ENCODE measurements around the gene CCT3.

The CCT3 gene

GRCh38 chr1:156386134-156386901 lies 48.2 kb upstream of the CCT3 start:
- Histone ChIP-seq H2AFZ (ENCODE audit: low read depth, low read length, severe bottlenecking) (no peak overlapping the region), H3K9me2 (replicated peaks; ENCODE audit: insufficient read depth, low read length) (no peaks in the 10 kb centered on the region), H3K4me2 (ENCODE audit: low read depth, low read length, poor library complexity, severe bottlenecking) (no peak overlapping the region), H3F3A (ENCODE audit: insufficient read depth) (no peaks in the 10 kb centered on the region), H3K36me3 (ENCODE audit: low read length) (no peaks in the 10 kb centered on the region), H3K9me3 (ENCODE audit: insufficient read depth, low read length) (no peaks in the 10 kb centered on the region), H3K79me2 (ENCODE audit: insufficient read depth, low read length) (no peaks in the 10 kb centered on the region), H3K27ac (ENCODE audit: low read depth, low read length) (no peak overlapping the region), H3K9ac (ENCODE audit: low read length) (no peak overlapping the region), H4K20me1 (ENCODE audit: low read depth, low read length) (no peaks in the 10 kb centered on the region), H3K27me3 (ENCODE audit: low read length) (no peaks in the 10 kb centered on the region), H3K4me3 (ENCODE audit: insufficient read depth, low read length, poor library complexity, severe bottlenecking) (no peak overlapping the region)
- no peak for TF ChIP-seq CTCF (IDR thresholded peaks at IDR 0.05; ENCODE audit: insufficient read depth, low read length, poor library complexity, severe bottlenecking)
- TF ChIP-seq EZH2phosphoT487 (conservative IDR thresholded peaks at IDR 0.05; ENCODE audit: low read length), result no peak

- H3K27me3 ChIP-seq (ENCODE audit: low read length), result no peaks in the 10 kb centered on the region
- no peak overlapping the region for H3K4me3 ChIP-seq (ENCODE audit: insufficient read depth, low read length, poor library complexity, severe bottlenecking)
- H3K27ac ChIP-seq (ENCODE audit: low read depth, low read length), result no peak overlapping the region
- H3K4me2 ChIP-seq (ENCODE audit: low read depth, low read length, poor library complexity, severe bottlenecking), result no peak overlapping the region
- no peaks in the 10 kb centered on the region for H3K9me3 ChIP-seq (ENCODE audit: insufficient read depth, low read length)
- TF ChIP-seq CTCF (IDR thresholded peaks at IDR 0.05; ENCODE audit: insufficient read depth, low read length, poor library complexity, severe bottlenecking) (peak; percentile 97), EZH2phosphoT487 (conservative IDR thresholded peaks at IDR 0.05; ENCODE audit: low read length) (no peak)
- no peaks in the 10 kb centered on the region for H4K20me1 ChIP-seq (ENCODE audit: low read depth, low read length)
- H2AFZ ChIP-seq (ENCODE audit: low read depth, low read length, severe bottlenecking), result no peak overlapping the region
- no peaks in the 10 kb centered on the region for H3K36me3 ChIP-seq (ENCODE audit: low read length)
- no peaks in the 10 kb centered on the region for H3K9me2 ChIP-seq (replicated peaks; ENCODE audit: insufficient read depth, low read length)
- H3K9ac ChIP-seq (ENCODE audit: low read length), result no peak overlapping the region
- H3K79me2 ChIP-seq (ENCODE audit: insufficient read depth, low read length), result no peaks in the 10 kb centered on the region
- H3F3A ChIP-seq (ENCODE audit: insufficient read depth), result no peaks in the 10 kb centered on the region
Measured at GRCh38 chr1:156385534-156386031, 47.5 kb upstream of the CCT3 start.

- Histone ChIP-seq H3K27me3 (ENCODE audit: low read length) (no peaks in the 10 kb centered on the region), H3K36me3 (ENCODE audit: low read length) (no peaks in the 10 kb centered on the region), H3F3A (ENCODE audit: insufficient read depth) (no peaks in the 10 kb centered on the region)
Measured at GRCh38 chr1:156384658-156385057, 46.6 kb upstream of the CCT3 start.

More at GRCh38 chr1:156384658-156385057, 46.6 kb upstream of the CCT3 start:
- Histone ChIP-seq H3K27ac (ENCODE audit: low read depth, low read length) (no peak overlapping the region), H3K9ac (ENCODE audit: low read length) (no peak overlapping the region), H3K79me2 (ENCODE audit: insufficient read depth, low read length) (no peaks in the 10 kb centered on the region), H2AFZ (ENCODE audit: low read depth, low read length, severe bottlenecking) (no peak overlapping the region), H3K4me3 (ENCODE audit: insufficient read depth, low read length, poor library complexity, severe bottlenecking) (no peak overlapping the region), H3K9me3 (ENCODE audit: insufficient read depth, low read length) (no peaks in the 10 kb centered on the region), H3K4me2 (ENCODE audit: low read depth, low read length, poor library complexity, severe bottlenecking) (no peak overlapping the region), H3K9me2 (replicated peaks; ENCODE audit: insufficient read depth, low read length) (no peaks in the 10 kb centered on the region), H4K20me1 (ENCODE audit: low read depth, low read length) (no peaks in the 10 kb centered on the region)
- TF ChIP-seq EZH2phosphoT487 (conservative IDR thresholded peaks at IDR 0.05; ENCODE audit: low read length), result no peak
- TF ChIP-seq CTCF (IDR thresholded peaks at IDR 0.05; ENCODE audit: insufficient read depth, low read length, poor library complexity, severe bottlenecking), result no peak

Measured in SU-DHL-6 (cell line).